Thyroid gland (tissue), 4 donors: Measurements from ENCODE around the gene KRTAP29-1. TPM values are rescaled to one million over a fixed set of nuclear protein-coding genes. Genes with fewer than 3 reads are reported as not detected.
"Not testable (repeated sequence)": the region's sequence is repeated elsewhere in the genome, so short reads cannot be mapped to it uniquely, and the experiment has no call there.

Experiments used
- DNase-seq, 2 donors: peaks; one replicate each; pipeline ENCODE4 v3.0.0-alpha.2; 2019
- H3K27ac ChIP-seq, 3 donors: fragments of 200-600 bp; sonication (generic); 1 replicate in 2 of 3; 2 replicates in 1 of 3; pipeline ENCODE4 v1.5.1; 2016 to 2019; ENCODE audit warnings: mild to moderate bottlenecking in 1 of 3, moderate library complexity in 1 of 3
- H3K27me3 ChIP-seq: fragments of 200-600 bp; sonication (generic); one replicate; pipeline ENCODE4 v1.5.1; 2019
- H3K36me3 ChIP-seq, 2 donors: fragments of 200-600 bp; sonication (generic); one replicate each; pipeline ENCODE4 v1.5.1; 2016 to 2019
- H3K4me1 ChIP-seq, 2 donors: fragments of 200-600 bp; sonication (generic); one replicate each; pipeline ENCODE4 v1.5.1; 2017 to 2019
- H3K4me3 ChIP-seq, 3 donors: fragments of 200-600 bp; sonication (generic); replicated peaks in 1 of 3; 1 replicate in 2 of 3; 2 replicates in 1 of 3; pipeline ENCODE4 v1.5.1; 2016; ENCODE audit warnings: mild to moderate bottlenecking in 1 of 3
- H3K9me3 ChIP-seq: fragments of 200-600 bp; sonication (generic); one replicate; pipeline ENCODE4 v1.5.1; 2017
- POLR2A ChIP-seq, 2 donors: fragments of 450-650 bp; IDR thresholded peaks; one replicate each; pipeline ENCODE4 v1.6.1; 2017; ENCODE audit warnings: antibody characterized with exemption in 2 of 2, mild to moderate bottlenecking in 2 of 2, moderate library complexity in 1 of 2
- WGBS, 2 donors: methylation state at CpG; one replicate each; pipeline ENCODE4 v1.1.5; 2017; 5-methylcytosine and 5-hydroxymethylcytosine counted together
- intact Hi-C: fragments of 100-400 bp; cut with DNase I; formaldehyde crosslinking; loops from one replicate; pipeline ENCODE4 v1.15.1; 2023
- total RNA-seq, 4 donors: library from RNA; depleted of rRNA; stranded (reverse); fragments of >200 nt; gene quantifications; one replicate each; pipeline ENCODE4 v1.2.3, GENCODE V29; 2016
- TF ChIP-seq, protein P1 (sequence below), 6 experiments: fragments of 200-600 bp in 3 of 6; fragments of 450-650 bp in 3 of 6; sonication (generic) in 3 of 6; IDR thresholded peaks; one replicate each; pipeline ENCODE4 v1.5.1; 2016 to 2019; ENCODE audit warnings: antibody characterized with exemption in 6 of 6, mild to moderate bottlenecking in 2 of 6, inconsistent platforms in 1 of 6, moderate library complexity in 1 of 6

KRTAP29-1 gene
- total RNA-seq, 4 donors from 2014 or later: not detected

DNA sequence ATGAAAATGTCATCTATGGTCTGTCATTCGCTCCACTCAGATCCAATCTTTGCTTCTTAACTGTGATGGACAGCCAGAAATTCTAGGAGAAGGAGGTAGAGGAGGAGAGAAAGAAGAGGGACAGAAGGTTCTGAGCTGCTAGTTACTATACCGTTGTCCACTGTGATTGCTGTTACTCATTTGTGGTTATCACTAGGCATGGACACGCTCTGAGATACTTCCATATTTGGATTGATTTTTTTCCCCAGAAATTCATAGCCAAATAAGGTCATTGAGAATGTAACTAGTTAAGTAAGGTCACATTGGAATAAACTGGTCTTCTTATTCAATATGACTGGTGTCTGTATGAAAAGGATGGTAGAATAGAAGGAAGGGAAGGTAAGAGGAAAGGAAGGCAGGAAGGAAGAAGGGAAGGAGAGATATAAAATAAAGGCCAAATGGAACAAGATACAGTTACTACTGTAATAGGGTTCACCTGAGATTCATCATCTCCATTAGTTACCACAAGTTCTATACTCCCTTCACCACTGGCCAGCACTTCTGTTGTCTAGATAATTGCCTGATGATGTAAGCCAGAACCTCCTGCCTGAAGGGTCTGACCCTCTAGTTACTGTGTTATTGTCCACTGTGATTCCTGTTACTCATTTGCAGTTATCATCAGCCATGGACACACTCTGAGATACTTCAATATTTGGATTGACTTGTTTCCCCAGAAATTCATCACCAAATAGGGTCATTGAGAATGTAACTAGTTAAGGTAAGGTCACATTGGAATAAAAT is 24.3 kb downstream of the KRTAP29-1 start:
- H3K4me1 ChIP-seq: no peaks in the 10 kb centered on the region
- TF ChIP-seq POLR2A (IDR thresholded peaks at IDR 0.05): no peak
- TF ChIP-seq, protein P1, sequence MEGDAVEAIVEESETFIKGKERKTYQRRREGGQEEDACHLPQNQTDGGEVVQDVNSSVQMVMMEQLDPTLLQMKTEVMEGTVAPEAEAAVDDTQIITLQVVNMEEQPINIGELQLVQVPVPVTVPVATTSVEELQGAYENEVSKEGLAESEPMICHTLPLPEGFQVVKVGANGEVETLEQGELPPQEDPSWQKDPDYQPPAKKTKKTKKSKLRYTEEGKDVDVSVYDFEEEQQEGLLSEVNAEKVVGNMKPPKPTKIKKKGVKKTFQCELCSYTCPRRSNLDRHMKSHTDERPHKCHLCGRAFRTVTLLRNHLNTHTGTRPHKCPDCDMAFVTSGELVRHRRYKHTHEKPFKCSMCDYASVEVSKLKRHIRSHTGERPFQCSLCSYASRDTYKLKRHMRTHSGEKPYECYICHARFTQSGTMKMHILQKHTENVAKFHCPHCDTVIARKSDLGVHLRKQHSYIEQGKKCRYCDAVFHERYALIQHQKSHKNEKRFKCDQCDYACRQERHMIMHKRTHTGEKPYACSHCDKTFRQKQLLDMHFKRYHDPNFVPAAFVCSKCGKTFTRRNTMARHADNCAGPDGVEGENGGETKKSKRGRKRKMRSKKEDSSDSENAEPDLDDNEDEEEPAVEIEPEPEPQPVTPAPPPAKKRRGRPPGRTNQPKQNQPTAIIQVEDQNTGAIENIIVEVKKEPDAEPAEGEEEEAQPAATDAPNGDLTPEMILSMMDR (IDR thresholded peaks at IDR 0.05): no peak
- no peaks in the 10 kb centered on the region for H3K27me3 ChIP-seq
- no peaks in the 10 kb centered on the region for H3K36me3 ChIP-seq
- WGBS, 2 donors: 90 to 94% methylated on average over 3 of the region's 3 CpGs
- H3K4me3 ChIP-seq: no peak overlapping the region
- no peak overlapping the region for H3K27ac ChIP-seq
- no peak for DNase-seq
- H3K9me3 ChIP-seq: no peaks in the 10 kb centered on the region
- intact Hi-C loops: no loop called here

DNA sequence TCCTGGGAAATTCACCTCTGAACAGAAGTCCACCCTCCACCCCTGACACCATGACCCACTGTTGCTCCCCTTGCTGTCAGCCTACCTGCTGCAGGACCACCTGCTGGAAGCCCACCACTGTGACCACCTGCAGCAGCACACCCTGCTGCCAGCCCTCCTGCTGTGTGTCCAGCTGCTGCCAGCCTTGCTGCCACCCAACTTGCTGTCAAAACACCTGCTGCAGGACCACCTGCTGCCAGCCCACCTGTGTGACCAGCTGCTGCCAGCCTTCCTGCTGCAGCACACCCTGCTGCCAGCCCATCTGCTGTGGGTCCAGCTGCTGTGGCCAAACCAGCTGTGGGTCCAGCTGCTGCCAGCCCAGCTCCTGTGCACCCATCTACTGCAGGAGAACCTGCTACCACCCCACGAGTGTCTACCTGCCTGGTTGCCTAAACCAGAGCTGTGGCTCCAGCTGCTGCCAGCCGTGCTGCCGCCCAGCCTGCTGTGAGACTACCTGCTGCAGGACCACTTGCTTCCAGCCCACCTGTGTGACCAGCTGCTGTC is 26.9 kb downstream of the KRTAP29-1 start, which contains the start of gene KRTAP9-7:
TSS of gene KRTAP9-7 (plus strand) at position 51 of the 543 bp plus-strand sequence. CDS start at position 51, 0 bp downstream.
- 67 to 100% methylated on average over 1 to 3 of the region's 3 CpGs for WGBS, 2 donors
- H3K36me3 ChIP-seq, H3K4me3 ChIP-seq, H3K27ac ChIP-seq, H3K9me3 ChIP-seq, H3K4me1 ChIP-seq, H3K27me3 ChIP-seq, DNase-seq, intact Hi-C loops: not testable (repeated sequence)

DNA sequence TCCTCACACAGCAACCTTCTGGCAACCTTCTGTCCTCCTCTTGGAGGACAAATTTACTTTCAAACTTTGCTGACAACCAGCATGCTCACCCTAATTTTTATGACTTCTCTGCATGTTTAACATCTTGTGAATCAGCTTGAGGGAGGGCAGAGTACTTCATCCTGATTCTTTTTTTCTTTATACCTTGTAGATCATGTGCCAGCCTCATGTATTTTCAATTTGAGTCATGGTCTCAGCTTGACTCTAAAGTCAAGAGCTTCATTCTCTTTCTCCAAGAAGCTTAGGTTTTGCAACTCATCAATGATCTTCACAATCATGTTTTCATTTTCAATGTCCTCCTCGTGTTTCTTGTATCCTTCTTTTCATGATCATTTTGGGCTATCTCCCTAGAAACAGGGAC is 30.8 kb downstream of the KRTAP29-1 start:
- Histone ChIP-seq H3K27me3 (no peaks in the 10 kb centered on the region), H3K36me3 (no peaks in the 10 kb centered on the region), H3K4me1 (no peaks in the 10 kb centered on the region), H3K4me3 (no peak overlapping the region), H3K9me3 (no peaks in the 10 kb centered on the region), H3K27ac (no peak overlapping the region)
- no CpG with 5 or more reads among the region's 1 CpG for WGBS, 2 donors
- intact Hi-C loops: no loop called here
- TF ChIP-seq, protein P1 (IDR thresholded peaks at IDR 0.05): no peak
- TF ChIP-seq POLR2A (IDR thresholded peaks at IDR 0.05): no peak
- DNase-seq: no peak

DNA sequence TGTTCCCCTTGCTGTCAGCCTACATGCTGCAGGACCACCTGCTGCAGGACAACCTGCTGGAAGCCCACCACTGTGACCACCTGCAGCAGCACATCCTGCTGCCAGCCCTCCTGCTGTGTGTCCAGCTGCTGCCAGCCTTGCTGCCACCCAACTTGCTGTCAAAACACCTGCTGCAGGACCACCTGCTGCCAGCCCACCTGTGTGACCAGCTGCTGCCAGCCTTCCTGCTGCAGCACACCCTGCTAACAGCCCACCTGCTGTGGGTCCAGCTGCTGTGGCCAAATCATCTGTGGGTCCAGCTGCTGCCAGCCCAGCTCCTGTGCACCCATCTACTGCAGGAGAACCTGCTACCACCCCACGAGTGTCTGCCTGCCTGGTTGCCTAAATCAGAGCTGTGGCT is 31.3 kb downstream of the KRTAP29-1 start:
- H3K27me3 ChIP-seq, DNase-seq, H3K36me3 ChIP-seq, H3K27ac ChIP-seq, H3K4me3 ChIP-seq, intact Hi-C loops, H3K4me1 ChIP-seq, H3K9me3 ChIP-seq: not testable (repeated sequence)
- no CpG with 5 or more reads among the region's 1 CpG for WGBS, 2 donors

DNA sequence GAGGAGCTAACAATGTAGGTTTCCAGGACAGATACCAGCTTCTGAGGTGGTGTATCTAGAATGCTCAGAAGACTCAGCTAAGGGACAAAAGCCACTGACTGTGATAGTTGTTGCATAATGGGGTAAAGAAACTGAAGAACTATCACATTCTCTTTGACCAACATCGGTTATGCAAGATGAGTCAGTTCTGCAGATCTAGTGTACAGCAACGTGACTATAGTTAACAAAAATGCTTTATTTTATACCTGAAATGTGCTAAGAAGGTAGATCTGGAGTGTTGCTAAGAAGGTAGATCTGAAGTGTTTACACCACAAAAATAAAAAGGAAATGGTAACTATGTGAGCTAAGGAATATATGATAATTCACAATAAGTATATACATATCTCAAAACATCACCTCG is 34.9 kb downstream of the KRTAP29-1 start:
- Histone ChIP-seq H3K4me1 (no peaks in the 10 kb centered on the region), H3K9me3 (no peaks in the 10 kb centered on the region), H3K27me3 (no peaks in the 10 kb centered on the region), H3K27ac (no peak overlapping the region), H3K4me3 (no peak overlapping the region), H3K36me3 (no peaks in the 10 kb centered on the region)
- TF ChIP-seq POLR2A (IDR thresholded peaks at IDR 0.05): no peak
- TF ChIP-seq, protein P1 (IDR thresholded peaks at IDR 0.05): no peak
- no peak for DNase-seq
- no CpG with 5 or more reads among the region's 3 CpGs for WGBS, 2 donors
- intact Hi-C loops: no loop called here

DNA sequence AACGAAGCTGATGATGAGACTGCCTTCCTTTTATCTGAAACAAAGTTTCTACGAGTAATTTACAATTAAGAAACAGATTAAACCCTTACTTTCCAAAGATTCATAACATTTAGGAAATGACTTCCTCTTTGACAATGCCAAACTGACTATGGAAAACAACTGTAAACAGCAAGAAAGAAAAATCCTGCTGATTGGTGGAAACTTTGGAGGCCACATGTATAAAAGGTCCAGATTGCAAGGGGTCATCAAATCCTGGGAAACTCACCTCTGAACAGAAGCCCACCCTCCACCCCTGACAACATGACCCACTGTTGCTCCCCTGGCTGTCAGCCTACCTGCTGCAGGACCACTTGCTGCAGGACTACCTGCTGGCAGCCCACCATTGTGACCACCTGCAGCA is 37.6 kb downstream of the KRTAP29-1 start, which contains the start of gene KRTAP9-6:
TSS of gene KRTAP9-6 (plus strand) at position 301 of the 400 bp plus-strand sequence. CDS start at position 301, 0 bp downstream.
- H3K9me3 ChIP-seq: no peaks in the 10 kb centered on the region
- DNase-seq: no peak
- H3K27ac ChIP-seq: no peak within 1 kb of the TSS
- no peaks in the 10 kb centered on the region for H3K27me3 ChIP-seq
- 52 to 59% methylated on average over 2 of the region's 2 CpGs for WGBS, 2 donors
- no peak for TF ChIP-seq POLR2A (IDR thresholded peaks at IDR 0.05)
- TF ChIP-seq, protein P1 (IDR thresholded peaks at IDR 0.05): no peak
- H3K4me3 ChIP-seq: no peak within 1 kb of the TSS
- no peaks in the 10 kb centered on the region for H3K4me1 ChIP-seq
- no peaks in the 10 kb centered on the region for H3K36me3 ChIP-seq
- intact Hi-C loops: no loop called here
